ENCODE data around the gene APOA5. TPM values are rescaled to one million over a fixed set of nuclear protein-coding genes. Genes with fewer than 3 reads are reported as not detected.

APOA5 gene
- total and polyA plus RNA-seq, 2 of the 8 experiments (the other 6 are each of a cell fraction or from before 2014, with no cell fraction given): 0.08 to 0.15 TPM

- TF ChIP-seq RAD21 (IDR thresholded peaks at IDR 0.05 in 1 of 2, conservative IDR thresholded peaks at IDR 0.05 in 1 of 2; ENCODE audit: low read depth in 2 of 2, low read length in 2 of 2) (no peak), POU5F1 (IDR thresholded peaks at IDR 0.05; ENCODE audit: low read depth, low read length) (no peak), SUZ12 (IDR thresholded peaks at IDR 0.05; ENCODE audit: low read length) (no peak), KDM4A (IDR thresholded peaks at IDR 0.05; ENCODE audit: low read depth, low read length, severe bottlenecking) (no peak)
Observed at GRCh38 chr11:116742104-116742503, 49.6 kb downstream of the APOA5 start (continued).

Data from H1 (cell line).